GM19025 (cell line): ENCODE data around the gene SAPCD2.

Experiments
- ATAC-seq: cut with Tn5 transposase; IDR thresholded peaks from one replicate; pipeline ENCODE4 v1.9.1; 2021; ENCODE audit warnings: mild to moderate bottlenecking, low read depth, moderate library complexity; ENCODE audit not compliant: unreplicated experiment

Gene SAPCD2

DNA sequence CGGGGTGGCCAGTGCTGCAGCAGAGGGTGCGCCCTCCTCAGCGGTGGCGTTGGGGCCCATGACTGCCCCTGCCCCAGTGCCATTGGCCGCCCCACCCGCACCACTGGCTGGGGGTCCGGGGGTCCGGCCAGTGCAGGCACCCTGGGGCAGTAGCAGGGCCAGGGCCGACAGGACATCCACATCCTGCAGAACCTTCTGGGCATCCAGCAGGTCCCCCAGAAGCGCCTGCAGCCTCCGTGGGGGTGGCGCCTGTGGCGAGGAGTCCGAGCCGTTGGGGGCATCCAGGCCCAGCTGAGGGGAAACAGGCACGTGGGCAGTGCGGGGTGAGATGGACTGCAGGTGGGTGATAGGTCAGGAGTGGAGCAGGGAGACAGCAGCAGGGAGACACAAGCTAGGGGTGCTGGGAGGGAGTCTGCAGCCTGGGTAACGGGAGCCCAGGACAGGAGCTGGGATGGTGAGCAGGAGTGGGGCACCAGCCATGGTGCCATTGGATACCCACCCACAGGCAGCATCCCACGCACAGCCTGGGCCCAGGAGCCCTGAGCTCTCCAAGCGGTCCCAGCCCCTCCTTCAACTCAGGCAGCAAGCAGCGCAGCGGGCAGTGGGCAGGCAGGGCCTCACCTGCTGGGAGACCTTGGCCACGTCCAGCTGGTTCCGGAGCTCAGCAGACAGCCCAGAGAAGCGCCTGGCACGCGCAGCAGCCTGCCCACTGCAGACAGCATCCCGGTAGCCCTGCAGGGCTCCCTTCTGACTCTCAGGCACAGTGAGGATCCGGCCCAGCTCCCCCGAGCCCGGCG lies 49.4 kb downstream of the SAPCD2 start:
- ATAC-seq = no peak

DNA sequence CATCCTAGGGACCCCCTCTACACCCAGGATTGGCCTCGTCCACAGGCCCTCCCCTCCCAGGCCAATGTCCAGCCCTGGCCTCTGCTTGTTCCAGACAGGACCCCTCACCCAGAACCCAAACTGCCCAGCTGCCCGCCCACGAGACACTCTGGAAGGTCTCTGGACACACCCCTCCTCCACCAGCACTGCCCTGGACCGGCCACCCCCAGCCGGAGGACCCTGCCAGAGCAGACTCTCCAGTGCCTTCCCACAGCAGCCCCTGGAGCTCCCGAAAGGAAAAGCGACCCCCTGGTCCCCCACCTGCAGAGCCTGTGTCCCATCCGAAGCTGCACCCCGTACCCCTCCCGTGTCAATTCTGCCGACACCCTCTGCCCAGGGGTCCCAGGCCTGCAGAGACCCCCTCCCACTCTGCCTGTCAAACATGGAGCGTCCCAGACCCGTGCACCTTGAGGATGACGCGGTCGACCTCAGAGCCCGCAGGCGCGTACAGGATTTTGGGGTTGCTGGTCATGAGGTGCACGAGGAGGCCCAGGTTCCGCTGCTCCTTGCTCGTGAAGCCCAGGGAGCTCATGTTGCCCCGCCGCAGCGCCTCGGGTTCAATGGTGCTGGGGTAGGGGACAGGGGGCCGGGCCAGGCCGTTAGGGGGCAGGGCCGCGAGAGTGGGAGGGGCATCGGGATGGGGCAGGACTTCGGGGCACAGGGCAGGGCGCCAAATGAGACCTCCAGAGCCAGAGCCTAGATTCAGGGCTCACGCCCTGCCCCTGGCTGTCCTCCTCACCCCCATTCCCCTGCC lies 50.3 kb downstream of the SAPCD2 start:
- ATAC-seq = no peak

DNA sequence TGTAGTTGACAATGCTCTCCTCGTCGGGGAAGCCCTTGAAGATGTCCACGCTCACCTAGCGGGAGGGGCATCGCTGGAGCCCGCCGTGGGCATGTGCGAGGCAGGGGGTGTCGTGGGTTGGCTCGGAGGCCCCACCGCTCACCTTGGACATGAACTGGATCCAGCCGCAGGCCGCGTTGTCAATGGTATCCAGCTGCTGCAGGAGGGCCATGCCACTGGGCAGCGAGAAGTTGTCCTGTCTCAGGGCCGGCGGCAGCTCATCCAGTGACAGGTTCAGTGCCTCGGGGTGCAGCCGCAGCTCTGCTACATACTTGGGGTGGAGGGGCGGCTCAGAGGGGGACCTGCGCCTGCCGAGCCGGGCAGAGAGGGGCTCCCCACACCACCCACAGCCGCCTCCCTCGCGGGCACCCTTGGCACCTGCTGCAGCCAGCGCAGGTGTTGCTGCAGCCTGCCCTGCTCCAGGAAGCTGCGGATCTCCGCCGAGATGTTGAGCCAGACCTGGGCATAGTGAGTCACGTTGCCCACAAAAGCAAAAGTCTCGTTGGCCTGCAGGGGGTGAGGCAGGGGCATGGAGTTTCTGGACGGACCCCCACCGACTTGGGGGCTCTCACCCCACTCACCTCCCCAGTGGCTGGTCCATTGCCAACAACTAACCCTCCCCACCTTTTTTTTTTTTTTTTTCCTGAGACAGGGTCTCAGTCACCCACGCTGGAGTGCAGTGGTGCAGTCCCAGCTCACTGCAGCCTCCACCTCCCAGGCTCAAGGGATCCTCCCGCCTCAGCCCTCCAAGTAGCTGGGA lies 51.4 kb downstream of the SAPCD2 start:
- ATAC-seq = no peak

DNA sequence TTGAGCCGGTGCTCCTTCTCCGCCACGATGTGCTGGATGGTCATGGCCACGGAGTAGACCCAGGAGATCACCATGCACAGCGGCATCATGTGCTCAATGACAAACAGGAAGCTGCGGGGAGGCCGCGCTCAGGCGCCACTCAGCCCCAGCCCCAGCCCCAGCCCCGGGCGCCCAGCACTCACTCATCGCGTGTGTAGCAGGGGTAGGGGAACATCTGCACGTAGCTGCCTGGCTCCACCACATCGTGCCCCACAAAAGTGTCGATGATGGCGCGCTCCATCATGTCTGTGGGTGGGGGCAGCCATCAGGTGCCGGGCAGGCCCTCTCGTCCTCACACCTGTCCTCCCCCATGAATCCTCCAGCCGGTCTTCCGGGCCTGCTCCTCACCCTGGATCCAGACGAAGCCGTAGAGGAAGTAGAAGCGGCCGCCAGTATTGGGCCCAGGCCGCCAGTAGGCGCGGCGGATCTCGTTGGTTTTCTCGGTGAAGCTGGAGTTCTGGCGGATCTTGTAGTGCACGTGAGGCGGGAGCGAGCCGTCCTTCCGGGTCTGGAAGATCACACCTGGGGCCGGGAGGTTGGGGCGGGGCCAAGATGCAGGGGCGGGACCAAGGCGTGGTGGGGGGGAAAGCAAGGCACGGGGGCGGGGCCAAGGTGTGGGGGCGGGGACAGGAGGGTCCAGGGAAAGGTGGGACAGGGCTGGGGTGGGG lies 52.4 kb downstream of the SAPCD2 start:
- ATAC-seq = no peak

DNA sequence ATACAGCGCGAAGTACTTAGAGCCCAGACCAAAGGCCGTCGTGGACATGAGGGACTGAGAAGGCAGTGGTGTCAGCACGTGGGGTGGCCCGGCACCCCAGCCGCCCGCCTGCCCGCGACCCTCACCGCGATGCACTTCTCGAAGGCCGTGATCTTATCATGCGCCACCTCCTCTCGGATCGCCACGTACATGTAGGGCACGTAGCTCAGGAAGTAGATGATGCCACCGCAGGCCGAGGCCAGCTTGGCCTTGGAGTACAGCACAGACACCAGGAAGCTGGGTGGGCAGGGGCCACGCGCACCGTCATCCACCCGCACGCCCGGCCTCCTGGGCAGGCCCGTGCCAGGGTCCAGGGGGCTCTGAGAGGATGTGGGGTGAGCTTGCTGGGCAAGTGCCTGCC lies 53.3 kb downstream of the SAPCD2 start:
- no peak for ATAC-seq

DNA sequence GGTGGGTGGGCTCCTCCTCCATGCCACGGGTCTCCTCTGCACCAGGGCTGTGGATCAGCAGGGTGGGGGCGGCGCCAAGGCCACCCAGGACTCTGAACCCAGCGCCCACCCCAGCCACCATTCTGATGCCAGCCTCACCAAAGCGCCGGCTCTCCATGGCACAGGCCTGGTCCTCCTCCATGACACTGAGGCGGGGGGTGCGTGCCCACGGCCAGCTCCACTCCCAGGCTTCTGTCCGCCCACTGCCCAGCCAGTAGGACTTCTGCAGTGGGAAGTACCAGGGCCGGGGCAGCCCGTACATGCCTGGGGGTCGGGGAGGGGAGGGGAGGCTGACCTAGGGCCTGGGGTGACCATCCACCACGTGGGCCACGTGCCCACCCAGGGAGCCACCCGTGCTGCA lies 53.9 kb downstream of the SAPCD2 start:
- ATAC-seq = no peak

DNA sequence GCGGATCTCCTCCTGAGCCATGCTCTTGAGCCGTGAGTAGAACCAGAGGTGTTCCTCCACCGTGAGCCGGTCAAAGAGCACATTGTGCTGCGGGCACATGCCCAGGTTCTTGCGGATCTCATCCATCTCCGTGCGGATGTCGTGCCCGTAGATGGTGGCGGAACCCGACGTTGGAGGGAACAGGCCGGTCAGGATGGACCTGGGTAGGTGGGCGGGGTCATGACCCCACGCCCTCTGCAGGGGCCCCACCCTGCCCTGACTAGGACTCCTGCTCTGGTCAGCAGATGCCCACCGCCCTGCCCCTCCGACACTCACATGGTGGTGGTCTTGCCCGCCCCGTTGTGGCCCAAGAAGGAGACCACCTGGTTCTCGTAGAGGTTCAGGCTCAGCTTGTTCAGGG lies 54.4 kb downstream of the SAPCD2 start:
- no peak for ATAC-seq

DNA sequence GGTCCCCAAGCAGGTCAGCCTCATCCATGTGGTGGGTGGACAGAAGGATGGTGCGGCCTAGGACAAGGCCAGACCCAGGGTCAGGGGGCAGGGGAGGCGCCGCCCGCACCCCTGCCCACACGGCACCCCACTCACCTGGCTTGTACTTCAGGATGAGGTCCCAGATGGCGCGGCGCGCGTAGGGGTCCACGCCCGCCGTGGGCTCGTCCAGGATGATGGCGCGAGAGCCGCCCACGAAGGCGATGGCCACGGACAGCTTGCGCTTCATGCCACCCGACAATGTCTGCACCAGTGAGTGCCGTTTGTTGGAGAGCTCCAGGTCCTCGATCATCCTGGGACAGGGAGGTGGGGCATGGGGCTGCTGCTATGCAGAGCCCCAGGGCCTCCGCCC lies 54.8 kb downstream of the SAPCD2 start:
- ATAC-seq = no peak

DNA sequence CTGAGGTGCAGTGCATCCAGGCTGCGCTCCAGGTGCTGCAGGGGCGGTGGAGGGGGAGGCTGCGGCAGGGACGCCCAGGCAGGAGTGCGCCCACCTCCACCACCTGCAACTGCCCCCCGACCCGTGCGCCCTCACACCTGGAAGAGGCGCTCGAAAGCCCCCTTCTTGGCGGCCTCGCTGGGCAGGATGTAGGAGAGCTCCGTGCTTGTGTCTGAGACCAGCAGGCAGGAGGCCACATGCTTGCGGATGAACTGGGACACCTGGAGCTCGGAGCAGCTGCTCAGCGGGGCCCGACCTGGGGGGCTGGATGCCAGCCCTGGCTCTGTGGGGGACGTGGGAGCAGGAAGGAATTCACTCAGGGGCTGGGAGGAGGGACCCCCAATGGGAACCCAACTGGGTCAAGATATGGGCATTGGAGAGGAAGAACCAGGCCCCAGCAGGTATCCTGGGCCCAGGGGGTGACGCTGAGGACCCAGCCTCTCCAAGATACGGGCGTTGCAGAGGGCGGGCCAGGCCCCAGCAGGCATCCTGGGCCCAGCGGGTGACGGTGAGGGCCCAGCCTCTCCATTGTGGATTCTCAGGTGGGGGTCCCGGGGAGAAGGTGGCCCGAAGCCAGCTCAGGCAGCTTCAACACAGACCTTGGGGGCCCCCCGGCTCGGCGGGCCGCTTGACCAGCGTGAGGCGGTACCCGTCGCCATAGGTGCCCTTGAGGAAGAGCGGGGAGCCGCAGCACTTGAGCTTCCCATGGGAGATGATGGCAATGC lies 55.4 kb downstream of the SAPCD2 start:
- no peak for ATAC-seq

DNA sequence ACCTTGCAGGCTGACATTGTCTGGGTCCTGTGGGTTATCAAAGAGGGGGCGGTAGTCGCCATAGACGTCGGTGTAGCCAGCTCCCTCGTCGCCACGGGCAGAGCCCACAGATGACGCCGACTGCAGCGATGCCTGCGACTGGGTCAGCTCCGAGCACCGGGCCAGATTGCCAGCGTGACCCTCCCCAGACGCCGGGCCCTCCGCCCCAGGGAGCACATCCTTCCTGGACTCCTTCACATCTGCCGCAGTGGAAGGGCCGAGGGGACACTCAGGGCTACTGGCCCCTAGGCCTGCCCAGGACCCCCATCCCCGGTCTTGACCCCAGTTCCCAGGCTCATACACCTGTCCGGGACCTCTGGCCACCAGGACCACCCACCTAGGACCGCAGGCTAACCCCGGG lies 56.2 kb downstream of the SAPCD2 start:
- no peak for ATAC-seq

DNA sequence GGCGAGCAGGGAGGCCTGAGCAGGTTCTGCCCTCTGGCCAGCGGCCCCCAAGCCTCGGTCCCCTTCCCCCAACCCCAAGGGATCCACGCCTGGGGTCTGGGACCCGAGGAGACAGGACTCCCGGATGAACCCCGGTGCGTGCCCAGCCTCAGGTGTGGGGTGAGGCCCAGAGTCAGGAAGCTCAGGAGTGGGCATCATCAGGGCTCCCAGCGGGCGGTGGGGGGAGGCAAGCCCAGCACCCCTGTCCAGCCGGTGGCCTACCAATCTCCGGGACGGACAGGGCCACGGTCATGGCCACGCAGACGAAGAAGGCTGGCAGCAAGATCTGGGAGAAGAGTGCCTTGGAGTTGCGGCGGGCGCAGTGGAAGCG lies 56.8 kb downstream of the SAPCD2 start:
- no peak for ATAC-seq

DNA sequence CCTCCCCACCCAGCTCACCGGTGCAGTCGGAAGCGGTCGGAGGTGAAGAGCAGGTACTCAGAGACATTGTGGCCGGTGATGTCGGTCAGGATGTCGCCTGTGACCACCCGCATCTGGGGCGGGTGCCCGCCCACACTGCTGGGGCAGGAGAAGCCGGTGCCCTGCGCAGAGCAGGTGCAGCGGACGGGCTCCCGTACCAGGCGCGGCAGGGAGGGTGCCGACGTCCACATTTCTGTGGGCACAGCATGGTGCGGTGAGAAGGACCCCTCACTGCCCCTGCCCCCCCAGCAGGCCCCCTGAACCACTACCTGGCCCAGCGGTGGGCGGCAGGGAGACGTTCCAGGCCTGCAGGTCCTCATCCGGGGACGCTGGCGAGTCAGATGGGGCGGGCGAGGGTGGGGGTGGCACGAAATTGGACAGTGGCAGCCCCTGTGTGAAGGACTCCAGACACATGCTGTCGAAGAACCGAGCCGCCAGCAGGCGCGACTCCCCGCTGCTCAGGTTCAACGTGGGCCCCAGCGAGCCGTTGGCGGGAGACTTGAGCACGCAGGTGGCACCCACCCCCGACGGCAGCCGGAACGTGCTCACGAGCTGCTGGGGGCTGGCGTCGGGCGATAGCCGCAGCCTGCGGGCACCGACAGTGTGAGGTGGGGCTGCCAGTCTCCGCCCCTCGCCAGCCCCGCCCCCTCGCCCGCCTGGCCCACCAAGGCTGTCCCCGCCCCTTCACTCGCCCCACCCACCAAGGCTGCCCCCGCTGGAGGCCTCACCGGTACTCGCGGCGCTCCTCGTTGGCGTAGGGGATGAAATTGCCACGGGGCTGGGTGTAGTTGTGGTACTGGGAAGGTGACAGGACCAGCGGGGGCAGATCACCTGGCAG lies 57.4 kb downstream of the SAPCD2 start:
- ATAC-seq = no peak
